ENCODE measurements around the gene MEAF6. TPM values are rescaled to one million over a fixed set of nuclear protein-coding genes. Genes with fewer than 3 reads are reported as not detected.

The MEAF6 gene
- total RNA-seq (2022; extraction: Qiagen RNA extraction): 59.9 to 75.1 TPM (median 61.7 TPM) in 5 replicates

GRCh38 chr1:37514350-37515184, at the start of gene MEAF6:
Gene MEAF6, minus strand, starts transcription at chr1:37514766. Its CDS starts 20 bp downstream, at chr1:37514746.

GRCh38 chr1:37556712-37557196, 42.2 kb upstream of the MEAF6 start, which contains the start of gene DNALI1:
Gene DNALI1, plus strand, starts transcription at chr1:37556940. Its CDS starts 55 bp downstream, at chr1:37556995.

GRCh38 chr1:37553927-37554808, 39.6 kb upstream of the MEAF6 start, which contains the start of gene SNIP1:
Gene SNIP1, minus strand, starts transcription at chr1:37554293. Its CDS starts 64 bp downstream, at chr1:37554229.

GRCh38 chr1:37474046-37474696, 40.4 kb downstream of the MEAF6 start, which contains the start of gene ZC3H12A:
Gene ZC3H12A, plus strand, starts transcription at chr1:37474580. Its CDS starts 917 bp downstream, at chr1:37475497.

Other genes starting within 250 kb of the MEAF6 start
- gene ZC3H12A, start 40.2 kb downstream of the MEAF6 start, total RNA-seq (2022; extraction: Qiagen RNA extraction): 32.0 to 54.9 TPM (median 50.7 TPM) in 5 replicates
- gene SNIP1, start 39.5 kb upstream of the MEAF6 start, total RNA-seq (2022; extraction: Qiagen RNA extraction): 11.7 to 17.3 TPM (median 14.4 TPM) in 5 replicates
- 0.02 to 0.27 TPM (median 0.05 TPM) in 3 of 5 replicates, not detected in the others for gene DNALI1, start 42.2 kb upstream of the MEAF6 start, total RNA-seq (2022; extraction: Qiagen RNA extraction)
- gene GNL2, start 81.2 kb upstream of the MEAF6 start, total RNA-seq (2022; extraction: Qiagen RNA extraction): 61.7 to 65.8 TPM (median 65.0 TPM) in 5 replicates
- 0.10 to 0.15 TPM (median 0.11 TPM) in 5 replicates for gene RSPO1, start 120.1 kb upstream of the MEAF6 start, total RNA-seq (2022; extraction: Qiagen RNA extraction)
- gene CDCA8, start 177.8 kb upstream of the MEAF6 start, total RNA-seq (2022; extraction: Qiagen RNA extraction): 44.5 to 49.4 TPM (median 45.8 TPM) in 5 replicates

Data from A549 treated with dexamethasone at 1 μM for 4 hours (cell line).